ENCODE measurements around the gene MYO7B. TPM values are rescaled to one million over a fixed set of nuclear protein-coding genes. Genes with fewer than 3 reads are reported as not detected.

Gene MYO7B
- total and polyA plus RNA-seq, 10 donors: 32.3 to 165 (median 52.9) TPM

DNA sequence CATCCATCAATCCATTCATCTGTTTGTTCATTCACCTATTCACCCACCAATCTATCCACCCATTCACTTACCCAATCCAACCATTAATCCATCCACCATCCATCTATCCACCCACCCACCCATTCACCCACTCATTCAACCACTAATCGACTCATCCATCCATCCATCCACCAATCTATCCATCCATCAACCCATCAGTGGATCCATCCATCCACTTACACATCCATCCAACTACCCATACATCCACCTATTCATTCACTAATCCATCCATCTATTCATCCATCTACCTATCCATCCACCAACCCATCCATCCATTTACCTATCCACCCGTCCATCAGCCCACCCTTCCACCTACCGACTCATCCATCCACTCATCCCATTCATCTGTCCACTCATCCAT, 11.3 kb downstream of the MYO7B start:
- no peak for DNase-seq
- H3K27ac ChIP-seq: no peak overlapping the region
- no peak for TF ChIP-seq POLR2AphosphoS5 (IDR thresholded peaks at IDR 0.05)
- TF ChIP-seq, protein P1, sequence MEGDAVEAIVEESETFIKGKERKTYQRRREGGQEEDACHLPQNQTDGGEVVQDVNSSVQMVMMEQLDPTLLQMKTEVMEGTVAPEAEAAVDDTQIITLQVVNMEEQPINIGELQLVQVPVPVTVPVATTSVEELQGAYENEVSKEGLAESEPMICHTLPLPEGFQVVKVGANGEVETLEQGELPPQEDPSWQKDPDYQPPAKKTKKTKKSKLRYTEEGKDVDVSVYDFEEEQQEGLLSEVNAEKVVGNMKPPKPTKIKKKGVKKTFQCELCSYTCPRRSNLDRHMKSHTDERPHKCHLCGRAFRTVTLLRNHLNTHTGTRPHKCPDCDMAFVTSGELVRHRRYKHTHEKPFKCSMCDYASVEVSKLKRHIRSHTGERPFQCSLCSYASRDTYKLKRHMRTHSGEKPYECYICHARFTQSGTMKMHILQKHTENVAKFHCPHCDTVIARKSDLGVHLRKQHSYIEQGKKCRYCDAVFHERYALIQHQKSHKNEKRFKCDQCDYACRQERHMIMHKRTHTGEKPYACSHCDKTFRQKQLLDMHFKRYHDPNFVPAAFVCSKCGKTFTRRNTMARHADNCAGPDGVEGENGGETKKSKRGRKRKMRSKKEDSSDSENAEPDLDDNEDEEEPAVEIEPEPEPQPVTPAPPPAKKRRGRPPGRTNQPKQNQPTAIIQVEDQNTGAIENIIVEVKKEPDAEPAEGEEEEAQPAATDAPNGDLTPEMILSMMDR (IDR thresholded peaks at IDR 0.05 in 8 of 11, conservative IDR thresholded peaks at IDR 0.05 in 3 of 11): no peak
- TF ChIP-seq POLR2A (IDR thresholded peaks at IDR 0.05): no peak
- H3K4me1 ChIP-seq: no peaks in the 10 kb centered on the region
- intact Hi-C loops (cut with DNase I; ENCODE audit: low total_unique reads): no loop called here
- no peaks in the 10 kb centered on the region for H3K27me3 ChIP-seq (replicated peaks in 1 of 7)
- H3K9me3 ChIP-seq: no peaks in the 10 kb centered on the region
- no peaks in the 10 kb centered on the region for H3K36me3 ChIP-seq
- WGBS, 5 donors: 81 to 89% (median 86%) methylated on average over 3 of the region's 3 CpGs
- H3K4me3 ChIP-seq: no peak overlapping the region

DNA sequence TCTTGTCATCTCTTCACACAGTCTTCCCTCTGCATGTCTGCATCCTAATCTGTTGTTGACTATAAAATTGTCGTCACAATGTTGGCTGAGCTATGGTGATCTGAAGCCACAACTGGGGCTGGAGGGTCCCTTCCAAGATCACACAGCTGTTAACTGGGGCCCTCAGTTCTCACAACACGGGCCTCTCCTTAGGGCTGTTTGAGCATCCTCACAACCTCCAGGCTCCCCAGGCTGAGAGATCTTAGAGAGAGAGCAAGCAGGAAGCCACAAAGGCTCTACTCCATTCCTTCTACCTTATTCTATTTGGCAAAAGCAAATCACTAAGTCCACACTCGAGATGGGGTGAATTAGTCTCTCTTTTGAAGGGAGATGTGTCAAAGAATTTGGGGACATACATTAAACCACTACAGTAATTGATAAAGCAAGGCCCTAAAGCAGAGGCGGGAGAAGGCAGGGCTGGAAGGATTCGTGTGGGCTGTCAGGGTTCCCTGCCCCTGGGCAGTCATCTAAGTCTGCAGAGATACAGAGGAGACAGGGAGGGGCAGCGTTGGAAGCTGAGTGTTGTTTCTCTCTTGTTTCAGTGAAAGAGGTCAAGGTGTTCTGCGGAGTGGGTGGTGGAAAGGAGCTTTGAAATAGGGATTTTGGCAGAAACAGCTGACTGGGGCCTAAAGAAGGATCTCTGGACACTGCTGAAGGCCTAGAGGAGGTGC, 15.9 kb downstream of the MYO7B start:
- intact Hi-C loops (cut with DNase I; ENCODE audit: low total_unique reads): no loop called here
- DNase-seq: peak; percentile 22
- H3K36me3 ChIP-seq: no peaks in the 10 kb centered on the region
- 77 to 87% (median 82%) methylated on average over 7 of the region's 7 CpGs for WGBS, 5 donors
- H3K4me3 ChIP-seq: no peak overlapping the region
- no peaks in the 10 kb centered on the region for H3K27me3 ChIP-seq (replicated peaks in 1 of 7)
- no peaks in the 10 kb centered on the region for H3K4me1 ChIP-seq
- H3K9me3 ChIP-seq: peaks cover 0 to 9% (median 5%) of the 10 kb centered on the region in 8 donors
- TF ChIP-seq POLR2AphosphoS5 (IDR thresholded peaks at IDR 0.05): no peak
- TF ChIP-seq, protein P1 (IDR thresholded peaks at IDR 0.05 in 8 of 11, conservative IDR thresholded peaks at IDR 0.05 in 3 of 11): no peak
- TF ChIP-seq POLR2A (IDR thresholded peaks at IDR 0.05): no peak
- H3K27ac ChIP-seq: no peak overlapping the region

DNA sequence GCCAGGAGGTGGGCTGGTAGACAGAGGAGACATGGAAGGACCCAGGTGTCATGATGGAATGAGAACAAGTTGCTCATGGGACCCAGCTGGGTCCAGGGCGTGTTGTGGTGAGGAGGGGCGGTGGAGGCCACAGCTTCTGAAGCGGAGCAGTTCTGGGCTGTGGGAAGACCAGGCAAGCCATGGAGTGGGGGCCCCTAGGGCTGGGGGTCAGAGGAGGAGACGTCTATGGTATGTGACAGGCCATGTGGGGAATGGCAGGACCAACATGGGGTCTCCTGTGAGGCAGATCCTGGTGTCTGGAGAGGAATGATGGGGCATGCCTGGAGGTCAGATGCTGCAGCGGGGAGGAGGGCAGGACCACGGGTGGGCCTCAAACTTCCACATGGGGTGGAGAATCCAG, 16.9 kb downstream of the MYO7B start:
- intact Hi-C loops (cut with DNase I; ENCODE audit: low total_unique reads): no loop called here
- peaks cover 0 to 2% (median 0%) of the 10 kb centered on the region in 7 donors for H3K27me3 ChIP-seq (replicated peaks in 1 of 7)
- DNase-seq: peak; percentile 43
- no peaks in the 10 kb centered on the region for H3K4me1 ChIP-seq
- no peaks in the 10 kb centered on the region for H3K36me3 ChIP-seq
- 77 to 86% (median 81%) methylated on average over 6 of the region's 6 CpGs for WGBS, 5 donors
- peaks cover 0 to 19% (median 12%) of the 10 kb centered on the region in 8 donors for H3K9me3 ChIP-seq
- H3K4me3 ChIP-seq: no peak overlapping the region
- TF ChIP-seq, protein P1 (IDR thresholded peaks at IDR 0.05 in 8 of 11, conservative IDR thresholded peaks at IDR 0.05 in 3 of 11): no peak
- TF ChIP-seq POLR2AphosphoS5 (IDR thresholded peaks at IDR 0.05): no peak
- TF ChIP-seq POLR2A (IDR thresholded peaks at IDR 0.05): no peak
- H3K27ac ChIP-seq: no peak overlapping the region

DNA sequence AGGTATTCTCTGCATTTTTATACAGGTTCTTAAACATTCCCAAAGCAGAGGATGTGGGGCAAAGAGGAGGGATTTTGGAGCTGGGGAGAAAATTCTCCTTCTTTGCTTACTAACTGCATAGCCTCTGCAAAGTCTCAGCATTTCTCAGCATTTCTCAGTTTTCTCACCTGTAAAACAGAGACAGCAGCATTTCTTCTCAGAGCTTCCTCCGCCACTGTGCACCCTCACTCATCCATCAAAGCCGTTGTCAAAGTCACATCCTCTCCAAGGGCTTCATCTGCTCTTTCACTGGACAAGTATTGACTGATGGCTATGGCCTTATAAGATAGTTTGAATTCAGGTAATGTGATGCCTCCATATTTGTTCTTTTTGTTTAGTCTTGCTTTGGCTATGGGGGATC, 17.4 kb downstream of the MYO7B start:
- WGBS, 5 donors: 78 to 82% (median 81%) methylated on average over 2 of the region's 2 CpGs
- TF ChIP-seq POLR2A (IDR thresholded peaks at IDR 0.05) (no peak), POLR2AphosphoS5 (IDR thresholded peaks at IDR 0.05) (no peak)
- TF ChIP-seq, protein P1 (IDR thresholded peaks at IDR 0.05 in 8 of 11, conservative IDR thresholded peaks at IDR 0.05 in 3 of 11): no peak
- Histone ChIP-seq H3K27ac (no peak overlapping the region), H3K9me3 (peaks cover 0 to 21% (median 14%) of the 10 kb centered on the region in 8 donors), H3K4me1 (no peaks in the 10 kb centered on the region), H3K36me3 (no peaks in the 10 kb centered on the region), H3K4me3 (no peak overlapping the region), H3K27me3 (replicated peaks in 1 of 7) (peaks cover 0 to 4% (median 0%) of the 10 kb centered on the region in 7 donors)
- DNase-seq: peak; percentile 7
- intact Hi-C loops (cut with DNase I; ENCODE audit: low total_unique reads): no loop called here
